Left colon (tissue), 2 donors: ENCODE results near the gene C3orf62. TPM values are rescaled to one million over a fixed set of nuclear protein-coding genes. Genes with fewer than 3 reads are reported as not detected.
"Not testable (repeated sequence)": the region's sequence is repeated elsewhere in the genome, so short reads cannot be mapped to it uniquely, and the experiment has no call there.

Experiments used
- ATAC-seq: fragments of 200-7000 bp; cut with Tn5 transposase; one replicate; pipeline ENCODE4 v1.9.1; 2020; ENCODE audit warnings: mild to moderate bottlenecking, moderate library complexity
- DNase-seq, 2 donors: peaks; one replicate each; pipeline ENCODE4 v3.0.0-alpha.2; 2020
- intact Hi-C, 2 donors: fragments of 100-400 bp; cut with DNase I in 1 of 2; cut with micrococcal nuclease in 1 of 2; formaldehyde crosslinking; loops; one replicate each; pipeline versions ENCODE4 v1.11.2 to v1.14.0; 2022; cut with DNase I, micrococcal nuclease
- microRNA-seq, 2 donors: library from miRNA; unstranded; fragments of <30 nt; microRNA quantifications; one replicate each; pipeline versions ENCODE4 v1.1.0 to v1.2.0, GENCODE V29; 2020
- total RNA-seq, 2 donors: library from RNA; stranded (reverse); fragmentation: NEBNext Ultra II Directional; extraction: Animal tissue kit (Norgen Biotek cat#: 25700); gene quantifications; one replicate each; pipeline ENCODE4 v1.2.1, GENCODE V29; 2021
- donor health status: DM: no; HTN: no; CAD: no.
- donor health status: DM: yes; HTN: yes; CAD: no.

Gene C3orf62
- total RNA-seq, 2 donors from 2014 or later = 4.7 to 4.8 TPM

DNA sequence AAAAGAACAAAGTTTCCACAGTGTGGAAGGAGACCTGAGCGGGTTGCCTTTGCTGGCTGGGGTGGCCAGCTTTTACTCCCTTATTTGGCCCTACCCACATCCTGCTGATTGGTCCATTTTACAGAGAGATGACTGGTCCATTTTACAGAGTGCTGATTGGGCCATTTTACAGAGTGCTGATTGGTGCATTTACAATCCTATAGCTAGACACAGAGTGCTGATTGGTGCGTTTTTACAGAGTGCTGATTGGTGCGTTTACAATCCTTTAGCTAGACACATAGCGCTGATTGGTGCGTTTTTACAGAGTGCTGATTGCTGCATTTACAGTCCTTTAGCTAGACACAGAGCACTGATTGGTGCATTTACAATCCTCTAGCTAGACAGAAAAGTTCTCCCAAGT lies 48.2 kb downstream of the C3orf62 start:
- intact Hi-C loops, ATAC-seq, DNase-seq: not testable (repeated sequence)

DNA sequence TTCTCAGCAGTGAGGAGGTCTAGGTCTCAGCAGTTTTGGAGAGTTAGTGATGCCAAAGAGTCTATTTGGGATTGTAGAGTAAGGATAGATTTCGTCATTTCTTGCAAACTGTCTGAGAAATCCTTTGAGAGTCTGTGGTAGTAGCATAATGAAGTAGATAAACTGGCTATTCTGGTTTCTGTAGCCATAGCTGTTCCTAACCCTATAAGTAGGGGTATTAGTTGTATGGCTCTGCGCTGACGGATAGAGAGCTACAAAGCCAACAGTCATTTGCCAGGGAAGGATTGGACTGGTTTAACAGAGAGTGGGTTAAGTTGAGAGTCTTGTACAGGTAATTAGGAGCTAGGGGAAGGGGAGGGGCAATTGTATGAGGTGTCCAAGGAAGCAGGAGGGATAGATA lies 55.0 kb downstream of the C3orf62 start:
- no peak for ATAC-seq
- intact Hi-C loops = no loop called here
- DNase-seq = no peak

- intact Hi-C loops, ATAC-seq, DNase-seq: not testable (repeated sequence)
These were observed 56.0 kb downstream of the C3orf62 start for GRCh38 chr3:49220985-49221563.

DNA sequence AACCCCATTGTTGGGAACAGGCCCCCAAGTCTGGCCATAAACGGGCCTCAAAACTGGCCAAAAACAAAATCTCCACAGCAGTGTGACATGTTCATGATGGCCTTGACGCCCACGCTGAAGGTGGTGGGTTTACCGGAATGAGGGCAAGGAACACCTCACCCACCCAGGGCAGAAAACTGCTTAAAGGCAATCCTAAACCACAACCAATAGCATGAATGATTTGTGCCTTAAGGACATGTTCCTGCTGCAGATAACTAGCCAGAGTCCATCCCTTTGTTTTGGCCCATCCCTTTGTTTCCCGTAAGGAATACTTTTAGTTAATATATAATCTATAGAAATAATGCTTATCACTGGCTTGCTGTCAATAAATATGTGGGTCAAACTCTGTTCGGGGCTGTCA lies 57.9 kb downstream of the C3orf62 start:
- intact Hi-C loops = no loop called here
- ATAC-seq (no peak), DNase-seq (no peak)

Small RNA genes within 50 kb of the gene (microRNA-seq; reads per million reads assigned to microRNA genes)
- gene MIR4271 = 0 reads per million in 2 donors

Other genes with a start within 250 kb of the C3orf62 start
- gene IMPDH2, start 247.8 kb downstream of the C3orf62 start, total RNA-seq = 100 to 1,000 TPM; 102 to 122 TPM
- 10 to 100 TPM; 73.5 to 83.6 TPM for gene QRICH1, start 183.2 kb downstream of the C3orf62 start, total RNA-seq
- gene QARS1, start 172.5 kb downstream of the C3orf62 start, total RNA-seq = 100 to 1,000 TPM; 339 to 417 TPM
- 10 to 100 TPM; 66.9 to 67.7 TPM for gene USP19, start 156.4 kb downstream of the C3orf62 start, total RNA-seq
- 100 to 1,000 TPM in 1 of 2 donors, 10 to 100 TPM in 1; 66.1 to 102 TPM for gene LAMB2, start 144.2 kb downstream of the C3orf62 start, total RNA-seq
- 10 to 100 TPM; 16.3 to 20.3 TPM for gene CCDC71, start 110.9 kb downstream of the C3orf62 start, total RNA-seq
- gene KLHDC8B, start 105.6 kb downstream of the C3orf62 start, total RNA-seq = 10 to 100 TPM in 1 of 2 donors, 1 to 10 TPM in 1; 4.6 to 12.5 TPM
- 10 to 100 TPM; 48.5 to 55.3 TPM for gene USP4, start 62.8 kb upstream of the C3orf62 start, total RNA-seq
- gene GPX1, start 81.1 kb upstream of the C3orf62 start, total RNA-seq = 100 to 1,000 TPM; 128 to 146 TPM
- gene RHOA, start 134.7 kb upstream of the C3orf62 start, total RNA-seq = 100 to 1,000 TPM; 466 to 477 TPM
- gene TCTA, start 135.2 kb upstream of the C3orf62 start, total RNA-seq = 10 to 100 TPM; 39.5 to 41.7 TPM
- gene AMT, start 145.2 kb upstream of the C3orf62 start, total RNA-seq = 10 to 100 TPM; 21.5 to 24.7 TPM
- 10 to 100 TPM in 1 of 2 donors, 1 to 10 TPM in 1; 9.6 to 11.9 TPM for gene NICN1, start 152.1 kb upstream of the C3orf62 start, total RNA-seq
- 100 to 1,000 TPM in 1 of 2 donors, 10 to 100 TPM in 1; 88.3 to 107 TPM for gene DAG1, start 193.0 kb upstream of the C3orf62 start, total RNA-seq